HG02973 (cell line): ENCODE measurements around the gene MTERF4.
"Not testable (repeated sequence)": the region's sequence is repeated elsewhere in the genome, so short reads cannot be mapped to it uniquely, and the experiment has no call there.

Experiments used
- ATAC-seq: cut with Tn5 transposase; IDR thresholded peaks from one replicate; pipeline ENCODE4 v1.9.1; 2021; ENCODE audit warnings: moderate library complexity; ENCODE audit not compliant: unreplicated experiment

The MTERF4 gene

GRCh38 chr2:241112046-241112445 lies 10.0 kb upstream of the MTERF4 start:
- no peak for ATAC-seq

GRCh38 chr2:241111440-241111805 lies 9.3 kb upstream of the MTERF4 start:
- no peak for ATAC-seq

- no peak for ATAC-seq
Measured at GRCh38 chr2:241110607-241111439, 8.7 kb upstream of the MTERF4 start.

- no peak for ATAC-seq
Measured at GRCh38 chr2:241110089-241110606, 8.1 kb upstream of the MTERF4 start.

GRCh38 chr2:241109210-241110088 lies 7.4 kb upstream of the MTERF4 start:
- ATAC-seq, result no peak

- ATAC-seq, result no peak
Measured at GRCh38 chr2:241108271-241109209, 6.5 kb upstream of the MTERF4 start.

GRCh38 chr2:241107031-241107783 lies 5.1 kb upstream of the MTERF4 start:
- ATAC-seq, result no peak

- ATAC-seq, result no peak
Measured at GRCh38 chr2:241105641-241106040, 3.6 kb upstream of the MTERF4 start.

GRCh38 chr2:241104611-241105010 lies 2.5 kb upstream of the MTERF4 start:
- ATAC-seq, result not testable (repeated sequence)

GRCh38 chr2:241103176-241103595 lies 1.1 kb upstream of the MTERF4 start:
- ATAC-seq, result no peak

GRCh38 chr2:241099246-241099645 lies 2.8 kb downstream of the MTERF4 start:
- no peak for ATAC-seq

GRCh38 chr2:241096979-241097378 lies 5.1 kb downstream of the MTERF4 start:
- no peak for ATAC-seq

GRCh38 chr2:241095594-241096290 lies 6.3 kb downstream of the MTERF4 start:
- ATAC-seq, result no peak

- ATAC-seq, result no peak
Measured at GRCh38 chr2:241094924-241095420, 7.1 kb downstream of the MTERF4 start.

- ATAC-seq, result no peak
Measured at GRCh38 chr2:241094172-241094571, 7.9 kb downstream of the MTERF4 start.

GRCh38 chr2:241093133-241093781 lies 8.8 kb downstream of the MTERF4 start:
- ATAC-seq, result not testable (repeated sequence)

- no peak for ATAC-seq
Measured at GRCh38 chr2:241092677-241093076, 9.4 kb downstream of the MTERF4 start.

GRCh38 chr2:241091734-241092445 lies 10.2 kb downstream of the MTERF4 start:
- no peak for ATAC-seq
